Hematopoietic multipotent progenitor cell treated with erythropoietin and hydrocortisone succinate and interleukin-3 and kit ligand, for 15 days (in vitro differentiated cells): ENCODE results near the gene PATJ.
A peak's percentile ranks its signal among the peaks of the same experiment; 100 is the strongest.
"Not testable (repeated sequence)": the region's sequence is repeated elsewhere in the genome, so short reads cannot be mapped to it uniquely, and the experiment has no call there.

Source experiments
- DNase-seq: peaks from one replicate; pipeline ENCODE4 v3.0.0-alpha.2; 2015; ENCODE audit warnings: low spot score

PATJ gene

GRCh38 chr1:61741711-61742619 is at the start of gene PATJ:
Gene PATJ (plus strand): TSS chr1:61742480. CDS start chr1:61762893, 20,413 bp downstream.
- no peak for DNase-seq

GRCh38 chr1:61699911-61700851 is 42.1 kb upstream of the PATJ start:
- DNase-seq, result no peak

- DNase-seq, result peak; percentile 23
Measured at GRCh38 chr1:61708953-61709907, 33.0 kb upstream of the PATJ start.

- DNase-seq, result no peak
Measured at GRCh38 chr1:61709908-61710289, 32.4 kb upstream of the PATJ start.

GRCh38 chr1:61711257-61711656 is 31.0 kb upstream of the PATJ start:
- DNase-seq, result not testable (repeated sequence)

- no peak for DNase-seq
Measured at GRCh38 chr1:61711969-61712368, 30.3 kb upstream of the PATJ start.

- DNase-seq, result not testable (repeated sequence)
Measured at GRCh38 chr1:61718996-61719663, 23.1 kb upstream of the PATJ start.

GRCh38 chr1:61724506-61724812 is 17.8 kb upstream of the PATJ start:
- peak; percentile 27 for DNase-seq

GRCh38 chr1:61724813-61725694 is 17.2 kb upstream of the PATJ start, which contains the start of gene TM2D1:
Gene TM2D1 (minus strand): TSS chr1:61725141. CDS start chr1:61725120, 21 bp downstream.
- peak; percentile 90 for DNase-seq

- DNase-seq, result no peak
Measured at GRCh38 chr1:61727544-61727943, 14.7 kb upstream of the PATJ start.

GRCh38 chr1:61730679-61731078 is 11.6 kb upstream of the PATJ start:
- DNase-seq, result not testable (repeated sequence)

- DNase-seq, result no peak
Measured at GRCh38 chr1:61732726-61733125, 9.6 kb upstream of the PATJ start.

- DNase-seq, result no peak
Measured at GRCh38 chr1:61740751-61741700, 1.3 kb upstream of the PATJ start.

- no peak for DNase-seq
Measured at GRCh38 chr1:61742620-61743430, 545 bp downstream of the PATJ start.

GRCh38 chr1:61743431-61743705 is 1.1 kb downstream of the PATJ start:
- no peak for DNase-seq

GRCh38 chr1:61743716-61744580 is 1.7 kb downstream of the PATJ start:
- no peak for DNase-seq

GRCh38 chr1:61746813-61747212 is 4.5 kb downstream of the PATJ start:
- peak; percentile 20 for DNase-seq
